Right atrium auricular region (tissue), 2 donors: Measurements from ENCODE around the gene NPHP4. TPM values are rescaled to one million over a fixed set of nuclear protein-coding genes. Genes with fewer than 3 reads are reported as not detected.

ENCODE experiments used
- DNase-seq: peaks from one replicate; pipeline ENCODE4 v3.0.0-alpha.2; 2019; ENCODE audit warnings: low spot score
- H3K27ac ChIP-seq, 2 donors: fragments of 200-600 bp; sonication (generic); 1 replicate in 1 of 2; 2 replicates in 1 of 2; pipeline ENCODE4 v1.5.1; 2016 to 2019
- H3K27me3 ChIP-seq, 2 donors: fragments of 200-600 bp; sonication (generic); one replicate each; pipeline versions ENCODE4 v1.5.1 to v1.6.0; 2017 to 2019
- H3K36me3 ChIP-seq: fragments of 200-600 bp; sonication (generic); one replicate; pipeline ENCODE4 v1.5.1; 2016
- H3K4me1 ChIP-seq, 2 donors: fragments of 200-600 bp; sonication (generic); one replicate each; pipeline versions ENCODE4 v1.5.1 to v1.6.0; 2017 to 2019
- H3K4me3 ChIP-seq, 2 donors: fragments of 200-600 bp; sonication (generic); 1 replicate in 1 of 2; 2 replicates in 1 of 2; pipeline ENCODE4 v1.5.1; 2017 to 2019; ENCODE audit warnings: mild to moderate bottlenecking in 1 of 2, moderate library complexity in 1 of 2
- H3K9me3 ChIP-seq, 2 donors: fragments of 200-600 bp; sonication (generic); one replicate each; pipeline ENCODE4 v1.5.1; 2019
- CTCF ChIP-seq, 2 donors: fragments of 200-600 bp; sonication (generic); IDR thresholded peaks; one replicate each; pipeline ENCODE4 v1.5.1; 2019; ENCODE audit warnings: antibody characterized with exemption in 2 of 2
- total RNA-seq, 2 donors: library from RNA; depleted of rRNA; stranded (reverse); fragments of >200 nt; gene quantifications; one replicate each; pipeline ENCODE4 v1.1.0, GENCODE V29; 2016

The NPHP4 gene
- total RNA-seq, 2 donors from 2014 or later: 3.0 to 4.3 TPM

GRCh38 chr1:5911871-5912271 lies 80.4 kb downstream of the NPHP4 start:
- no peaks in the 10 kb centered on the region for H3K36me3 ChIP-seq
- no peaks in the 10 kb centered on the region for H3K9me3 ChIP-seq
- no peaks in the 10 kb centered on the region for H3K27me3 ChIP-seq
- H3K4me3 ChIP-seq: no peak overlapping the region
- no peak for DNase-seq
- H3K27ac ChIP-seq: no peak overlapping the region
- no peaks in the 10 kb centered on the region for H3K4me1 ChIP-seq
- TF ChIP-seq CTCF (IDR thresholded peaks at IDR 0.05): no peak

GRCh38 chr1:5911157-5911556 lies 81.1 kb downstream of the NPHP4 start:
- DNase-seq: no peak
- Histone ChIP-seq H3K27ac (no peak overlapping the region), H3K36me3 (no peaks in the 10 kb centered on the region)

DNA sequence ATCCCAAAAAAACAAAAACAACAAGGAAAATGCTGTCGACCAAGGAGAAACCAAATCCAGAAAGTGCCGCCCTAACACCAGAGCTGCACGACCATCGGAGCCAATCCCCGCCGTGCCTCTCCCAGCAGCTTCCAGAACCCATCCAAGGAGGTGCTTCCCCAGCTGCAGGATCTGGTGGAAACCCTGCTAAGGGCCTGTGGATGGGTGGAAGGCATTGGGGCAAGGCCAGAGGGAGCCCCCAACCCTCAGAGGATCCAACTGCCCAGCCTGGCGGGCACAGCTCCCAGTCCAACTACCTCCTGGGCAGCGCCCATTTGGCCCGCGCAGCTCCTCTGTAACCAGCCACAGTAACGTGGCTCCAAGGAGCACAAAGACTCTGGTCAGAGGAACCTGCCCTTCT lies 81.6 kb downstream of the NPHP4 start:
- Histone ChIP-seq H3K4me3 (no peak overlapping the region), H3K27me3 (no peaks in the 10 kb centered on the region), H3K4me1 (no peaks in the 10 kb centered on the region), H3K9me3 (no peaks in the 10 kb centered on the region), H3K27ac (no peak overlapping the region), H3K36me3 (no peaks in the 10 kb centered on the region)
- TF ChIP-seq CTCF (IDR thresholded peaks at IDR 0.05): no peak
- DNase-seq: no peak

More at GRCh38 chr1:5911157-5911556, 81.1 kb downstream of the NPHP4 start:
- H3K4me3 ChIP-seq: no peak overlapping the region
- H3K4me1 ChIP-seq: no peaks in the 10 kb centered on the region
- no peaks in the 10 kb centered on the region for H3K9me3 ChIP-seq
- no peaks in the 10 kb centered on the region for H3K27me3 ChIP-seq
- TF ChIP-seq CTCF (IDR thresholded peaks at IDR 0.05): no peak

DNA sequence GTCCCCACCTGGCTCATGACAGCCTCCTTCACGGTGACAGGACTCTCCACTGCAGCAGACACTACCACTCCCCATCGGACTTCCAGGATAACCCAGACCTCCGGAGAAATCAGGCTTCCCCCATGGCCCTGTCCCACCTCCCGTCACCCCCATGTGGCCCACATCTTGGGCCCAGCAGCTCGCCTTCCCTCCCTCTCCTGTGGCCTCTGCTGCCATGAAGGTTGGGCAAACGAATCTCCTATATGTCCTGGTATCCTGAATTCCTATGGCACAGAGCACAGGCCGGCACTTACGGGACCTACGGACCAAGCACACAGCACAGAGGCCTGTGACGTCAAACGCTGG lies 82.0 kb downstream of the NPHP4 start:
- Histone ChIP-seq H3K9me3 (no peaks in the 10 kb centered on the region), H3K27ac (no peak overlapping the region), H3K4me1 (no peaks in the 10 kb centered on the region), H3K36me3 (peaks cover under 1% of the 10 kb centered on the region), H3K4me3 (no peak overlapping the region), H3K27me3 (no peaks in the 10 kb centered on the region)
- no peak for DNase-seq
- TF ChIP-seq CTCF (IDR thresholded peaks at IDR 0.05): no peak

GRCh38 chr1:5909576-5910275 lies 82.5 kb downstream of the NPHP4 start:
- no peak for TF ChIP-seq CTCF (IDR thresholded peaks at IDR 0.05)
- Histone ChIP-seq H3K9me3 (no peaks in the 10 kb centered on the region), H3K4me1 (no peaks in the 10 kb centered on the region), H3K4me3 (no peak overlapping the region), H3K27ac (no peak overlapping the region), H3K36me3 (peaks cover 6% of the 10 kb centered on the region), H3K27me3 (no peaks in the 10 kb centered on the region)
- DNase-seq: no peak
